KOPT-K1 (cell line): ENCODE data around the gene DAPK1.

Experiments
- H3K27ac ChIP-seq: fragments of 200-600 bp; sonication (generic); 2 replicates; pipeline ENCODE4 v1.5.1; 2016; ENCODE audit warnings: antibody characterized with exemption, mild to moderate bottlenecking, low read depth, low read length; ENCODE audit not compliant: poor library complexity, severe bottlenecking
- H3K36me3 ChIP-seq: fragments of 200-600 bp; sonication (generic); 2 replicates; pipeline ENCODE4 v1.5.1; 2017; ENCODE audit warnings: antibody characterized with exemption, mild to moderate bottlenecking, low read length, moderate library complexity; ENCODE audit not compliant: insufficient read depth
- H3K9me3 ChIP-seq: fragments of 200-600 bp; sonication (generic); 2 replicates; pipeline ENCODE4 v1.5.1; 2017; ENCODE audit warnings: antibody characterized with exemption, low read length, mild to moderate bottlenecking; ENCODE audit not compliant: insufficient read depth, poor library complexity, severe bottlenecking

Gene DAPK1

GRCh38 chr9:87606841-87607521 is 109.3 kb downstream of the DAPK1 start:
- Histone ChIP-seq H3K27ac (no peak overlapping the region), H3K36me3 (no peaks in the 10 kb centered on the region), H3K9me3 (no peaks in the 10 kb centered on the region)

GRCh38 chr9:87607859-87608258 is 110.2 kb downstream of the DAPK1 start:
- no peak overlapping the region for H3K27ac ChIP-seq
- H3K9me3 ChIP-seq: no peaks in the 10 kb centered on the region
- H3K36me3 ChIP-seq: no peaks in the 10 kb centered on the region

GRCh38 chr9:87609002-87609401 is 111.3 kb downstream of the DAPK1 start:
- Histone ChIP-seq H3K9me3 (no peaks in the 10 kb centered on the region), H3K27ac (no peak overlapping the region), H3K36me3 (no peaks in the 10 kb centered on the region)

- no peaks in the 10 kb centered on the region for H3K36me3 ChIP-seq
- H3K27ac ChIP-seq: no peak overlapping the region
- H3K9me3 ChIP-seq: no peaks in the 10 kb centered on the region
Measured at GRCh38 chr9:87609486-87609885, 111.8 kb downstream of the DAPK1 start.

- Histone ChIP-seq H3K9me3 (no peaks in the 10 kb centered on the region), H3K27ac (no peak overlapping the region), H3K36me3 (no peaks in the 10 kb centered on the region)
Measured at GRCh38 chr9:87610200-87611155, 112.8 kb downstream of the DAPK1 start.

- H3K27ac ChIP-seq: no peak overlapping the region
- H3K36me3 ChIP-seq: no peaks in the 10 kb centered on the region
- H3K9me3 ChIP-seq: no peaks in the 10 kb centered on the region
Measured at GRCh38 chr9:87611776-87612175, 114.1 kb downstream of the DAPK1 start.

GRCh38 chr9:87612536-87612935 is 114.9 kb downstream of the DAPK1 start:
- no peaks in the 10 kb centered on the region for H3K36me3 ChIP-seq
- H3K9me3 ChIP-seq: no peaks in the 10 kb centered on the region
- H3K27ac ChIP-seq: no peak overlapping the region

GRCh38 chr9:87613265-87614111 is 115.8 kb downstream of the DAPK1 start:
- no peak overlapping the region for H3K27ac ChIP-seq
- no peaks in the 10 kb centered on the region for H3K36me3 ChIP-seq
- no peaks in the 10 kb centered on the region for H3K9me3 ChIP-seq

- Histone ChIP-seq H3K9me3 (no peaks in the 10 kb centered on the region), H3K36me3 (no peaks in the 10 kb centered on the region), H3K27ac (no peak overlapping the region)
Measured at GRCh38 chr9:87614397-87614796, 116.7 kb downstream of the DAPK1 start.

GRCh38 chr9:87615136-87615535 is 117.5 kb downstream of the DAPK1 start:
- Histone ChIP-seq H3K27ac (no peak overlapping the region), H3K36me3 (no peaks in the 10 kb centered on the region), H3K9me3 (no peaks in the 10 kb centered on the region)

- Histone ChIP-seq H3K27ac (no peak overlapping the region), H3K36me3 (no peaks in the 10 kb centered on the region)
Measured at GRCh38 chr9:87615547-87616148, 118.0 kb downstream of the DAPK1 start.

GRCh38 chr9:87618226-87618625 is 120.6 kb downstream of the DAPK1 start:
- Histone ChIP-seq H3K27ac (no peak overlapping the region), H3K9me3 (no peaks in the 10 kb centered on the region), H3K36me3 (no peaks in the 10 kb centered on the region)

More at GRCh38 chr9:87615547-87616148, 118.0 kb downstream of the DAPK1 start:
- no peaks in the 10 kb centered on the region for H3K9me3 ChIP-seq

GRCh38 chr9:87618931-87619330 is 121.3 kb downstream of the DAPK1 start:
- H3K27ac ChIP-seq: no peak overlapping the region

GRCh38 chr9:87619346-87619745 is 121.7 kb downstream of the DAPK1 start:
- Histone ChIP-seq H3K36me3 (no peaks in the 10 kb centered on the region), H3K27ac (no peak overlapping the region), H3K9me3 (no peaks in the 10 kb centered on the region)

More at GRCh38 chr9:87618931-87619330, 121.3 kb downstream of the DAPK1 start:
- Histone ChIP-seq H3K36me3 (no peaks in the 10 kb centered on the region), H3K9me3 (no peaks in the 10 kb centered on the region)
